Lung (tissue), 12 donors: ENCODE measurements around the gene GNAI1. TPM values are rescaled to one million over a fixed set of nuclear protein-coding genes. Genes with fewer than 3 reads are reported as not detected.

ENCODE experiments used
- ATAC-seq: fragments of 200-7000 bp; cut with Tn5 transposase; one replicate; pipeline ENCODE4 v1.9.1; 2020; ENCODE audit warnings: moderate number of reproducible peaks; ENCODE audit not compliant: insufficient read depth, low FRiP score
- DNase-seq, 3 donors: peaks; one replicate each; pipeline ENCODE4 v3.0.0-alpha.2; 2013 to 2017
- H3K27ac ChIP-seq, 2 donors: one replicate each; pipeline ENCODE4 v1.5.1; 2013; ENCODE audit warnings: mild to moderate bottlenecking in 2 of 2, moderate library complexity in 2 of 2, control low read depth in 1 of 2, inconsistent platforms in 1 of 2, low read depth in 1 of 2, low read length in 1 of 2
- H3K27me3 ChIP-seq, 3 donors: one replicate each; pipeline ENCODE4 v1.5.1; 2013; ENCODE audit warnings: low read length in 2 of 3; ENCODE audit not compliant: control insufficient read depth in 3 of 3, insufficient read depth in 3 of 3
- H3K36me3 ChIP-seq, 4 donors: one replicate each; pipeline ENCODE4 v1.5.1; 2013; ENCODE audit warnings: low read length in 4 of 4, mild to moderate bottlenecking in 1 of 4, moderate library complexity in 1 of 4; ENCODE audit not compliant: control insufficient read depth in 4 of 4, insufficient read depth in 4 of 4
- H3K4me1 ChIP-seq, 5 donors: one replicate each; pipeline ENCODE4 v1.5.1; 2013; ENCODE audit warnings: low read length in 5 of 5, mild to moderate bottlenecking in 2 of 5, moderate library complexity in 1 of 5; ENCODE audit not compliant: control insufficient read depth in 5 of 5, insufficient read depth in 5 of 5
- H3K4me3 ChIP-seq: one replicate; pipeline ENCODE4 v1.5.1; 2013; ENCODE audit warnings: mild to moderate bottlenecking, control low read depth, moderate library complexity
- H3K9ac ChIP-seq, 2 donors: one replicate each; pipeline ENCODE4 v1.5.1; 2013; ENCODE audit warnings: low read length in 2 of 2, control low read depth in 1 of 2; ENCODE audit not compliant: insufficient read depth in 1 of 2
- H3K9me3 ChIP-seq, 4 donors: one replicate each; pipeline ENCODE4 v1.5.1; 2013; ENCODE audit warnings: low read length in 3 of 4, mild to moderate bottlenecking in 1 of 4, moderate library complexity in 1 of 4; ENCODE audit not compliant: control insufficient read depth in 4 of 4, insufficient read depth in 3 of 4
- CTCF ChIP-seq: IDR thresholded peaks from 2 replicates; pipeline ENCODE4 v1.5.1; 2012; ENCODE audit warnings: mild to moderate bottlenecking; ENCODE audit errors: control extremely low read depth, extremely low read depth
- WGBS, 2 donors: extraction: QIAGEN DNeasy Blood & Tissue Kit; methylation state at CpG; one replicate each; pipeline ENCODE4 v1.1.7; 2013; 5-methylcytosine and 5-hydroxymethylcytosine counted together
- polyA plus RNA-seq, 2 donors: library from polyadenylated mRNA; stranded (reverse); fragments of 200-250 nt; gene quantifications; one replicate each; pipeline ENCODE4 v1.2.1, GENCODE V29; 2013
- total RNA-seq, 2 donors: library from RNA; depleted of rRNA in 1 of 2; stranded (reverse); fragments of >200 nt in 1 of 2; gene quantifications; one replicate each; pipeline ENCODE4 v1.2.1, GENCODE V29; 2014 to 2021
- donor health status: control.
- donor health status: control.
- donor health status: Bipolar disorder and iron deficiency.
- donor health status: healthy.
- donor health status: DM: yes; HTN: yes; CAD: no.

GNAI1 gene
- total and polyA plus RNA-seq, 4 donors, result 10.4 to 155 (median 20.2) TPM

DNA sequence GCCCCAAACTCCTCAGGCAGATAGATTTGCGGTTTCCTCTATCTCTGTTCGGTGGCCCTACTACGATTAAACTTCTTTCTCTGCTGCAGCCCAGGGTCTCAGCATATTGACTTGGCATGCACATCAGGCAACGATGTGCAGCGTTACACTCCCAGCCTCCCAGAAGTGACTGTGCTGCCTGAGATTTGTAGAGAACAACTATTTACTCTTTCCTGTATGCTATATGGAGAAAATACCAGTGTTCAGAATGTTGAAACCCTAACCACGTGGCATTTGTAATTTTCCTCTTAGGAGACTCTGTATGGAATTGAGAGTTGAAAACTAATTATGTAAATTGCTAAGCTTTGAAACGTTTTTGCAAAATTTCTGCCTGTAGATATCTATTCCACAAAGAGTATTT is 50.9 kb downstream of the GNAI1 start:
- DNase-seq (peak in 2 of 3 donors; percentile 62 to 74), ATAC-seq (no peak)
- no peak for TF ChIP-seq CTCF
- WGBS, 2 donors, result 74 to 75% methylated on average over 7 of the region's 7 CpGs
- Histone ChIP-seq H3K27me3 (no peaks in the 10 kb centered on the region), H3K4me1 (peaks cover 0 to 74% (median 15%) of the 10 kb centered on the region in 5 donors), H3K4me3 (no peak overlapping the region), H3K9ac (no peak overlapping the region), H3K36me3 (peaks cover 0 to 2% (median 0%) of the 10 kb centered on the region in 4 donors), H3K27ac (no peak overlapping the region), H3K9me3 (peaks cover 0 to 2% (median 0%) of the 10 kb centered on the region in 4 donors)

DNA sequence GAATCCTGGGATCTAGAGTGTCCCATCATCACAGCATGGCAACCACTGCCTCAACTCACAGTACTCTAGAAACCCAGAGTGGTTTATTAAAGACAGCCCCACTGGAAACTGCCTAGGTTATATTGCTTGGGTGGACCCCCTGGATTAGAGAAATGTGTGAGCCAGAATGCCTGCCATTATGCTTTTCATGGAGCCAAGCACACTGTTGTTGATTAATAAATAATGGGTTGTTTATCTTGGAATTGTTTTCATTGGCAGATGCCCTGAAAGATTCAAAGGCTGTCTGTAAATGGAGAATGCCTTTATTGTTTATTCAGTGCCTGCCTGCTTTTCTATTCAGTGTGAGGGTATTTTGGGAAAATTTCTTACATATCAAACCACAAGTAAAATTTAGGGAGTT is 52.1 kb downstream of the GNAI1 start:
- Histone ChIP-seq H3K27me3 (no peaks in the 10 kb centered on the region), H3K9me3 (peaks cover 0 to 2% (median 0%) of the 10 kb centered on the region in 4 donors), H3K4me1 (peaks cover 0 to 76% (median 15%) of the 10 kb centered on the region in 5 donors), H3K4me3 (no peak overlapping the region), H3K27ac (no peak overlapping the region), H3K9ac (no peak overlapping the region), H3K36me3 (peaks cover 0 to 3% (median under 1%) of the 10 kb centered on the region in 4 donors)
- TF ChIP-seq CTCF, result no peak
- ATAC-seq, result no peak
- DNase-seq, result peak; percentile 29 to 88 (median 83)

DNA sequence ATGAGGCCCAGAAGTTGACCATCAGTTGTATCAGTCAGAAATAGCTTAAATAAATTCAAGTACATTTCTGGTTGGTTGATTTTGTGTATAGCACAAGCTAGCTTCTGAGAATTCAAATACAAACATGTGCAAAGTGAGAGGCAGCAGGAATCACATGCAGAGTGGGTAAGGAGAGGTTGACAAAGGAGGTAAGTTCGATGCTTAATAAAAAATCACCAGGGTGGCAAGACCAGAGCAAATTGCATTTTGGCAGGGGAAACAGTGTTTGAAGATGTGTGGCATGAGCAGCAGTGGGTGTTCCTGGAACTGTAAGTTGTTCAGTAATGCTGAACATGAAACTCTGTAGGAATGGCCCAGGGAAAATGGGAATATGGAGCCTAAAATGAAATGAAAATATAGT is 52.6 kb downstream of the GNAI1 start:
- no peak for TF ChIP-seq CTCF
- Histone ChIP-seq H3K9me3 (peaks cover 0 to 2% (median 0%) of the 10 kb centered on the region in 4 donors), H3K4me1 (peaks cover 0 to 76% (median 15%) of the 10 kb centered on the region in 5 donors), H3K4me3 (no peak overlapping the region), H3K9ac (no peak overlapping the region), H3K27me3 (no peaks in the 10 kb centered on the region), H3K27ac (no peak overlapping the region), H3K36me3 (peaks cover 0 to 3% (median under 1%) of the 10 kb centered on the region in 4 donors)
- DNase-seq (peak in 2 of 3 donors; percentile 44 to 63), ATAC-seq (no peak)
- WGBS, 2 donors, result 48 to 72% methylated on average over 1 of the region's 1 CpG

- Histone ChIP-seq H3K9me3 (peaks cover 0 to 2% (median 0%) of the 10 kb centered on the region in 4 donors), H3K36me3 (peaks cover 0 to 3% (median 2%) of the 10 kb centered on the region in 4 donors), H3K4me3 (no peak overlapping the region), H3K27me3 (no peaks in the 10 kb centered on the region), H3K4me1 (peaks cover 0 to 74% (median 15%) of the 10 kb centered on the region in 5 donors), H3K27ac (no peak overlapping the region), H3K9ac (no peak overlapping the region)
- DNase-seq, result no peak
- TF ChIP-seq CTCF, result no peak
- no peak for ATAC-seq
Observed at GRCh38 chr7:80187727-80188126, 53.1 kb downstream of the GNAI1 start.
